H1 (cell line): ENCODE measurements around the gene RETSAT. TPM values are rescaled to one million over a fixed set of nuclear protein-coding genes. Genes with fewer than 3 reads are reported as not detected.

ENCODE experiments used
- BACH1 ChIP-seq: IDR thresholded peaks from 2 replicates; pipeline ENCODE4 v1.6.1; 2012; ENCODE audit warnings: low read length, improper control_type of control experiment
- CBX8 ChIP-seq: fragments of 300-800, 300-1000 bp; sonication (generic); IDR thresholded peaks from 2 replicates; pipeline ENCODE4 v1.7.1; 2016; ENCODE audit warnings: low read depth, low read length, borderline replicate concordance
- HDAC2 ChIP-seq, 2 experiments: fragments of 300-600 bp in 1 of 2; sonication (generic) in 1 of 2; IDR thresholded peaks; 2 replicates each; pipeline ENCODE4 v1.6.1; 2011 to 2012; ENCODE audit warnings: low read depth in 2 of 2, low read length in 2 of 2, mild to moderate bottlenecking in 2 of 2, moderate library complexity in 2 of 2, borderline replicate concordance in 1 of 2, inconsistent platforms in 1 of 2
- JUN ChIP-seq: IDR thresholded peaks from 2 replicates; pipeline ENCODE4 v1.6.1; 2011; ENCODE audit warnings: low read depth, mild to moderate bottlenecking, improper control_type of control experiment, low read length
- NRF1 ChIP-seq: IDR thresholded peaks from 2 replicates; pipeline ENCODE4 v1.6.1; 2011; ENCODE audit warnings: mild to moderate bottlenecking, low read depth, low read length, improper control_type of control experiment
- RFX5 ChIP-seq: IDR thresholded peaks from 2 replicates; pipeline ENCODE4 v1.6.1; 2011; ENCODE audit warnings: low read depth, low read length, improper control_type of control experiment, borderline replicate concordance
- TBP ChIP-seq: IDR thresholded peaks from 2 replicates; pipeline ENCODE4 v1.6.1; 2011; ENCODE audit warnings: low read depth, low read length, improper control_type of control experiment
- polyA plus RNA-seq, 7 experiments: library from polyadenylated mRNA; depleted of rRNA in 3 of 7; stranded (reverse) in 5 of 7; unstranded in 2 of 7; fragments of >200 nt in 5 of 7; fragments of 200-250 nt in 2 of 7; gene quantifications; 1 replicate in 5 of 7; 2 replicates in 1 of 7; 4 replicates in 1 of 7; pipeline versions ENCODE4 v1.2.1 to v1.2.3, GENCODE V29; 2011 to 2013; ENCODE audit warnings: missing spikeins in 2 of 7, mixed read lengths in 2 of 7
- total RNA-seq: library from RNA; stranded (reverse); fragmentation: NEBNext Ultra II Directional; extraction: Animal tissue kit (Norgen Biotek cat#: 25700); gene quantifications from 2 replicates; pipeline ENCODE4 v1.2.1, GENCODE V29; 2021
- TF ChIP-seq, protein P1 (sequence below): IDR thresholded peaks from 2 replicates; pipeline ENCODE4 v1.6.1; 2011; ENCODE audit warnings: low read length, improper control_type of control experiment

Gene RETSAT
- total and polyA plus RNA-seq, 2 of the 8 experiments (the other 6 are each of a cell fraction or from before 2014, with no cell fraction given), result 15.8 to 16.7 TPM

DNA sequence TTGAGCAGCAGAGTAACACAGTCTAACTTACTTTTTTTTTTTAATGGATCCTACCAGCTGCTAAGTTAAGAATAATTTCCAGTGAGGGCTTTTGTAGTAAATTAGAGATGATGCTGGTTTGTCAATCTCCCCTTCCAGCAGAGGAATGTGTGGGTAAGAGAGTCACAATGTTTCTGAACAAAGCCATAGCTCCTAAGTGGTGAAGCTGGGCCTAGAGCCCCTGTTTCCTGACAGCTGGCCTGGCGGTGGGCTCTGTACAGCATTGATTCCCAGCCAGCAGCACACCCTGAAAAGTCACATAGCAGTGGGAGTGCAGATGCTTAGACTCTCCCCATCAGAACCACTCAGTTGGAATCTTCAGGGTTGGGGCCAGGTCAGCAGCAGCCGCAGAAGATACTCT is 31.4 kb upstream of the RETSAT start (continued):
- no peak for TF ChIP-seq HDAC2 (IDR thresholded peaks at IDR 0.05; ENCODE audit: borderline replicate concordance in 1 of 2, low read depth in 2 of 2, low read length in 2 of 2)
- no peak for TF ChIP-seq NRF1
- TF ChIP-seq RFX5, result no peak
- TF ChIP-seq BACH1, result no peak
- no peak for TF ChIP-seq TBP
- TF ChIP-seq, protein P1, sequence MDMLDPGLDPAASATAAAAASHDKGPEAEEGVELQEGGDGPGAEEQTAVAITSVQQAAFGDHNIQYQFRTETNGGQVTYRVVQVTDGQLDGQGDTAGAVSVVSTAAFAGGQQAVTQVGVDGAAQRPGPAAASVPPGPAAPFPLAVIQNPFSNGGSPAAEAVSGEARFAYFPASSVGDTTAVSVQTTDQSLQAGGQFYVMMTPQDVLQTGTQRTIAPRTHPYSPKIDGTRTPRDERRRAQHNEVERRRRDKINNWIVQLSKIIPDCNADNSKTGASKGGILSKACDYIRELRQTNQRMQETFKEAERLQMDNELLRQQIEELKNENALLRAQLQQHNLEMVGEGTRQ, result no peak
- TF ChIP-seq JUN, result no peak
- TF ChIP-seq CBX8, result no peak
